Fibroblast of pulmonary artery (primary cell): ENCODE measurements around the gene HSD3B2.

Experiments used
- DNase-seq: peaks from one replicate; pipeline ENCODE4 v3.0.0-alpha.2; 2010; ENCODE audit warnings: low read depth
- H3K4me3 ChIP-seq: replicated peaks from 2 replicates; pipeline ENCODE4 v1.5.1; 2011; ENCODE audit warnings: low read depth, mild to moderate bottlenecking, control low read depth, low read length, moderate library complexity
- TF ChIP-seq, protein P1 (sequence below): IDR thresholded peaks from 2 replicates; pipeline ENCODE4 v1.5.1; 2011; ENCODE audit warnings: mild to moderate bottlenecking, control low read depth, low read length, inconsistent platforms; ENCODE audit errors: missing control alignments

HSD3B2 gene

DNA sequence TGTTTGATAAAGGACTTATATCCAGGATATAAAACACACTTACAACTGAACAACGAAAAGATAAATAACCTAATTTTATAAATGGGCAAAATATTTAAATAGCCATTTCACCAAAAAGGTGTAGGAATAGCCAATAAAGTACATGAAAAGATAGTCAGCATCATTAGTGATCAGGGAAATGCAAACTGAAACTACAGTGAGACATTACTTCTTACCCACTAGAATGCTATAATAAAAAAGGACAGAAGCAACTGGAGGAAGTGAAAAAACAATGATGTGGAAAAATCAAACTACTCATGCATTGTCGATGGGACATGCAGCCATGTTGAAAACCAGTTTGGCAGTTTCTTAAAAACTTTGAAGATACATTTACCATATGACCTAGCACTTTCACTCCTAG is 48.6 kb downstream of the HSD3B2 start:
- TF ChIP-seq, protein P1, sequence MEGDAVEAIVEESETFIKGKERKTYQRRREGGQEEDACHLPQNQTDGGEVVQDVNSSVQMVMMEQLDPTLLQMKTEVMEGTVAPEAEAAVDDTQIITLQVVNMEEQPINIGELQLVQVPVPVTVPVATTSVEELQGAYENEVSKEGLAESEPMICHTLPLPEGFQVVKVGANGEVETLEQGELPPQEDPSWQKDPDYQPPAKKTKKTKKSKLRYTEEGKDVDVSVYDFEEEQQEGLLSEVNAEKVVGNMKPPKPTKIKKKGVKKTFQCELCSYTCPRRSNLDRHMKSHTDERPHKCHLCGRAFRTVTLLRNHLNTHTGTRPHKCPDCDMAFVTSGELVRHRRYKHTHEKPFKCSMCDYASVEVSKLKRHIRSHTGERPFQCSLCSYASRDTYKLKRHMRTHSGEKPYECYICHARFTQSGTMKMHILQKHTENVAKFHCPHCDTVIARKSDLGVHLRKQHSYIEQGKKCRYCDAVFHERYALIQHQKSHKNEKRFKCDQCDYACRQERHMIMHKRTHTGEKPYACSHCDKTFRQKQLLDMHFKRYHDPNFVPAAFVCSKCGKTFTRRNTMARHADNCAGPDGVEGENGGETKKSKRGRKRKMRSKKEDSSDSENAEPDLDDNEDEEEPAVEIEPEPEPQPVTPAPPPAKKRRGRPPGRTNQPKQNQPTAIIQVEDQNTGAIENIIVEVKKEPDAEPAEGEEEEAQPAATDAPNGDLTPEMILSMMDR: no peak

DNA sequence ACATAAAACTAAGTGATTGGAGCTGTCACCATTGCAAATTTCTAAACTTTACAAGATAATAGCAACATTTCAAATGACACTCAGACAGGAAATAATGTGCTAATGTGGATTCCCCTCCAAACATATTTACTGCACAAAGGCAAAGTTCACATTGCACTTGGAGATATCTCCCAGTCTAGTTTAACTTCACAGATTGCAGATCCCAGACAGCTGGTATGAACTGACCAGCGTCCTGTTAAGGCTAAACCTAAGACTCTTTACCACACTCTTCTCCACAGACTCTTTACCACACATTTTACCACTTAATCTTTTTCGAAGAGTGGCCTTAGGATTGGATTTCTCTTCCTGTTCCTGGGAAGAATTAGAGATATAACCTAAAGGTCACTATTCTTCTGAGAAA is 51.5 kb downstream of the HSD3B2 start:
- H3K4me3 ChIP-seq: no peak overlapping the region
- TF ChIP-seq, protein P1: no peak
- DNase-seq: no peak

More for the DNA sequence above, 48.6 kb downstream of the HSD3B2 start:
- H3K4me3 ChIP-seq: no peak overlapping the region
- DNase-seq: no peak

DNA sequence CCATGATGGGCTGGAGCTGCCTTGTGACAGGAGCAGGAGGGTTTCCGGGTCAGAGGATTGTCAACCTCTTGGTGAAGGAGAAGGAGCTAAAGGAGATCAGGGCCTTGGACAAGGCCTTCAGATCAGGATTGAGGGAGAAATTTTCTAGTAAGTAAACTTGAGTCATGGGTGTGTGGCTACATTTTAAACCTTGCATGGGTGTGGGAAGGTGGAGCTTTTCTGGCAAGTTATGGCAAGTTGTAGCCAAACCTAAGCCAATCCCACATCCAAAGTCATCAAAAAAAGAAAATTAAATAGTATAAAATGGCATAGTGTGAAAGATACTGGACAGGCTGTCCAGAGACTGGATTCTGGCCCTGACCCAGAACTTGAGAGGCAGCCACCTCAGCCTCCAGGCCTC is 52.3 kb downstream of the HSD3B2 start:
- DNase-seq: no peak
- TF ChIP-seq, protein P1: no peak
- no peak overlapping the region for H3K4me3 ChIP-seq

DNA sequence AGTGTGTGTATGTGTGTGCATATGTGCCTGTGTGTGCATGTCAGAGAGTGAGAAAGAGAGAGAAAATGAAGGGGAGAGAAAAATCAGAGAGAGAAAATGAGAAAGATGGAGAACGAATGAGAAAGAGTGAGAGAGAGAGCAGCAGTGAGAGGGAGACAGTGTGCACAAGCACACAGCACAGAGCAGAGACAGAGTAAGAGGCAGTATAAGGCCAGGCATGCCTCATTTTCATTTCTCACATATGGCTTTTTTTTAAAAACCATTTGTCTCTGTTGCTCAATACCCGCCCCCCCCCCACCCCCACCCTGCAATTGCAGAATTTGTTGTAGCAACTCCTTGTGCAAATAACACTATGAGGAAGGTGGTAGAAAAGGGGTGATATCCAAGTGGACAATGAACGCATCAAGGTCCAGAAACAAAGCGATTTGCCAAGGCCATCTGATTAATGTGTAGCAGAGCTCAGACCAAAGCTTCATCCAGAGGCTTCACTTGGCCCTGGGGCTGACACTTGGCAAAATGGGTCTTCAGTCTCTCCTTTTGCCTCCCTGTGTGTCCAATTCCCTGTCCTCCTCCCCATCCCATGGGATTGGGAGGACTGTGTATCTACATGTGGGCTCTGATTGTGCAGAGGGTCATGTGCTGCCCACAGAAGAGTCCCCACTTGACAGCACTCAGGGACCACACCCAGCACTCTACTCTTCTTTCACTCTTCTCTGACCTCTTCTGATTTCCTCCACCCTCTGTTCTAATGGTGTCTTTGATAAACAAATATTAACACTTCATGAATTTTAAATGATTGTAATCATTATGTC is 53.1 kb downstream of the HSD3B2 start:
- TF ChIP-seq, protein P1: no peak
- no peak for DNase-seq
- no peak overlapping the region for H3K4me3 ChIP-seq

DNA sequence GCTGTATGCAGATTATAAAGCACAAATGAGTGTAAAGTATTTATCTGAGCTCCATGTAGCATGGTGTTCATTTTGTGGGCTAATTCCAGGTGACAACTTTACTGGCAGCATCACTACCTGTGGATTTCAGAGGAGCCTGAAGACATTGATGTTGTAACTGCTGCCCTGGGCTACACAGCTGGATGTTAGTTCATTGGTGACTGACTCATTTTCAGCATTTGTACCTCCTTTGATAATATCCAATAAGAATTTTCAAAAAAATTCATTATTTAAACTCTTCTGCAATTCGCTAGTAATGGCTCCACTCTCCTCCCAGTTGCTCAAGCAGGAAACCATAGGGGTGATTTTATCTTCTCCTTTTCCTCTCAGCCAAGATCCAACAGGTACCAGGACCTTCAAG is 54.8 kb downstream of the HSD3B2 start:
- H3K4me3 ChIP-seq: no peak overlapping the region
- no peak for DNase-seq
- TF ChIP-seq, protein P1: no peak

DNA sequence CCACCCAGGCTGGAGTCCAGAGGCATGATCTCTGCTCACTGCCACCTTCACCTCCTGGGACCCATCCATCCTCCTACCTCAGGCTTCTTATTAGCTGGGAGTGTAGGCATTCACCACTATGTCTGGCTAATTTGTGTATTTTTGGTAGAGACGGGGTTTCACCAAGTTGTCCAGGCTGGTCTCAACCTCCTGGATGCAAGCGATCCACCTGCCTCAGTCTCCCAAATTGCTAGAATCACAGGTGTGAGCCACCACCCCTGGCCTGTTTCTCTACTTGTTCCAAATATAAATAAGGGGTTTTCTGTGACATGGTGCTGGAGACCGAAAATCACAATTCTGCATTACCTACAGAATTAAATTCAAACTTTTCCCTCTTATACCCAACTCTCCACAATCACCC is 55.4 kb downstream of the HSD3B2 start:
- TF ChIP-seq, protein P1: no peak
- no peak for DNase-seq
- no peak overlapping the region for H3K4me3 ChIP-seq

DNA sequence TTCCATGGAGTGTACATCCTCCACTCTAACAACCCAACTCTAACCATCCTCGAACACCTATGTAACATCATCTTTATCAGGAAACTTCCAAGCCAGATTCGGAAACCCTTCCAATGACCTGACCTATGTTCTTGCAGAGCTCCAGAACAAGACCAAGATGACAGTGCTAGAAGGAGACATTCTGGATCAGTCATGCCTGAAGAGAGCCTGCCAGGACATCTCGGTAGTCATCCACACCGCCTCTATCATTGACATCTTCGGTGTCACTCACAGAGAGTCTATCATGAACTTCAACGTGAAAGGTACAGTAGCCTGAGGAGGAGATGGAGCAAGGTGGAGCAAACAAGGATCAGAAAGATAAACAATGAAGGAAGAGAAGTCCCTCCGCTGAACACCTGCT is 56.0 kb downstream of the HSD3B2 start:
- H3K4me3 ChIP-seq: no peak overlapping the region
- TF ChIP-seq, protein P1: no peak
- DNase-seq: no peak
